Spleen (tissue), 11 donors: ENCODE measurements around the gene SEPTIN5. TPM values are rescaled to one million over a fixed set of nuclear protein-coding genes. Genes with fewer than 3 reads are reported as not detected.

Experiments
- DNase-seq: peaks from one replicate; pipeline ENCODE4 v3.0.0-alpha.2; 2020
- H3K27ac ChIP-seq, 8 donors: fragments of 200-600 bp; sonication (generic) in 7 of 8; 1 replicate in 4 of 8; 2 replicates in 4 of 8; pipeline versions ENCODE4 v1.5.0 to v1.8.0; 2016 to 2021; ENCODE audit warnings: inconsistent platforms in 4 of 8, mild to moderate bottlenecking in 4 of 8, moderate library complexity in 1 of 8
- H3K27me3 ChIP-seq, 7 donors: fragments of 200-600 bp; sonication (generic) in 6 of 7; replicated peaks in 1 of 7; 1 replicate in 4 of 7; 2 replicates in 3 of 7; pipeline versions ENCODE4 v1.5.0 to v1.8.0; 2016 to 2021; ENCODE audit warnings: inconsistent platforms in 3 of 7, mild to moderate bottlenecking in 1 of 7
- H3K36me3 ChIP-seq, 6 donors: fragments of 200-600 bp; sonication (generic) in 5 of 6; 1 replicate in 4 of 6; 2 replicates in 2 of 6; pipeline versions ENCODE4 v1.5.0 to v1.8.0; 2016 to 2021; ENCODE audit warnings: inconsistent platforms in 2 of 6
- H3K4me1 ChIP-seq, 6 donors: fragments of 200-600 bp; sonication (generic) in 5 of 6; 1 replicate in 3 of 6; 2 replicates in 3 of 6; pipeline versions ENCODE4 v1.5.0 to v1.8.0; 2016 to 2021; ENCODE audit warnings: inconsistent platforms in 3 of 6
- H3K4me3 ChIP-seq, 8 donors: fragments of 200-600 bp; sonication (generic) in 7 of 8; 1 replicate in 4 of 8; 2 replicates in 4 of 8; pipeline versions ENCODE4 v1.5.0 to v1.8.0; 2016 to 2021; ENCODE audit warnings: inconsistent platforms in 4 of 8, mild to moderate bottlenecking in 4 of 8, moderate library complexity in 2 of 8
- H3K9me3 ChIP-seq, 8 donors: fragments of 200-600 bp; sonication (generic) in 7 of 8; 1 replicate in 4 of 8; 2 replicates in 4 of 8; pipeline versions ENCODE4 v1.5.0 to v1.8.0; 2016 to 2021; ENCODE audit warnings: inconsistent platforms in 4 of 8
- CTCF ChIP-seq, 11 experiments: fragments of 200-600 bp in 7 of 11; fragments of 450-650 bp in 4 of 11; sonication (generic) in 4 of 11; IDR thresholded peaks in 8 of 11; conservative IDR thresholded peaks in 3 of 11; 1 replicate in 7 of 11; 2 replicates in 4 of 11; pipeline versions ENCODE4 v1.4.0 to v1.8.0; 2016 to 2021; ENCODE audit warnings: antibody characterized with exemption in 11 of 11, inconsistent platforms in 4 of 11, mild to moderate bottlenecking in 1 of 11
- POLR2A ChIP-seq, 3 donors: fragments of 450-650 bp; IDR thresholded peaks; one replicate each; pipeline ENCODE4 v1.5.1; 2017; ENCODE audit warnings: antibody characterized with exemption in 3 of 3, mild to moderate bottlenecking in 1 of 3
- POLR2AphosphoS5 ChIP-seq, 3 donors: sonication (generic); formaldehyde crosslinking; IDR thresholded peaks; one replicate each; pipeline ENCODE4 v1.5.1; 2017; ENCODE audit warnings: antibody characterized with exemption in 3 of 3
- WGBS, 5 donors: extraction: QIAGEN DNeasy Blood & Tissue Kit in 3 of 5; methylation state at CpG; one replicate each; pipeline versions ENCODE4 v1.1.5 to v1.1.7; 2013 to 2018; 5-methylcytosine and 5-hydroxymethylcytosine counted together
- intact Hi-C: fragments of 100-400 bp; cut with DNase I; formaldehyde crosslinking; loops from one replicate; pipeline ENCODE4 v1.15.0; 2023; ENCODE audit warnings: low total_unique reads
- polyA plus RNA-seq, 3 donors: library from polyadenylated mRNA; stranded (reverse); fragments of 200-250 nt; gene quantifications; one replicate each; pipeline ENCODE4 v1.2.1, GENCODE V29; 2013
- total RNA-seq, 7 donors: library from RNA; depleted of rRNA in 3 of 7; stranded (reverse); fragments of >200 nt in 3 of 7; fragmentation: NEBNext Ultra II Directional in 4 of 7; extraction: Animal tissue kit (Norgen Biotek cat#: 25700) in 4 of 7; gene quantifications; one replicate each; pipeline versions ENCODE4 v1.1.0 to v1.2.1, GENCODE V29; 2016 to 2021
- donor health status: healthy with polysubstance abuse.
- donor health status: DM: no; HTN: no; CAD: no; lungs with moderate emphysema.
- donor health status: DM: no; HTN: no; CAD: no.
- donor health status: Bipolar disorder and iron deficiency.
- donor health status: healthy.
- donor health status: DM: no; HTN: no; CAD: no.
- donor health status: DM: yes; HTN: yes; CAD: no.

Gene SEPTIN5
- total and polyA plus RNA-seq, 10 donors: 4.0 to 19.2 (median 11.8) TPM

- peak; percentile 90 for DNase-seq
- Histone ChIP-seq H3K4me3 (no peak overlapping the region), H3K27ac (no peak overlapping the region), H3K27me3 (peaks cover 0 to 38% (median 11%) of the 10 kb centered on the region in 7 donors), H3K4me1 (peaks cover 0 to 4% (median 0%) of the 10 kb centered on the region in 6 donors), H3K36me3 (no peaks in the 10 kb centered on the region), H3K9me3 (no peaks in the 10 kb centered on the region)
- peak; percentile 33 to 88 (median 70) for TF ChIP-seq CTCF (IDR thresholded peaks at IDR 0.05 in 8 of 11, conservative IDR thresholded peaks at IDR 0.05 in 3 of 11)
- TF ChIP-seq POLR2A (IDR thresholded peaks at IDR 0.05): no peak
- 37 to 61% (median 45%) methylated on average over 7 to 14 of the region's 14 CpGs for WGBS, 5 donors
- intact Hi-C loops: no loop called here
These were observed 34.7 kb upstream of the SEPTIN5 start for GRCh38 chr22:19679522-19680101.

DNA sequence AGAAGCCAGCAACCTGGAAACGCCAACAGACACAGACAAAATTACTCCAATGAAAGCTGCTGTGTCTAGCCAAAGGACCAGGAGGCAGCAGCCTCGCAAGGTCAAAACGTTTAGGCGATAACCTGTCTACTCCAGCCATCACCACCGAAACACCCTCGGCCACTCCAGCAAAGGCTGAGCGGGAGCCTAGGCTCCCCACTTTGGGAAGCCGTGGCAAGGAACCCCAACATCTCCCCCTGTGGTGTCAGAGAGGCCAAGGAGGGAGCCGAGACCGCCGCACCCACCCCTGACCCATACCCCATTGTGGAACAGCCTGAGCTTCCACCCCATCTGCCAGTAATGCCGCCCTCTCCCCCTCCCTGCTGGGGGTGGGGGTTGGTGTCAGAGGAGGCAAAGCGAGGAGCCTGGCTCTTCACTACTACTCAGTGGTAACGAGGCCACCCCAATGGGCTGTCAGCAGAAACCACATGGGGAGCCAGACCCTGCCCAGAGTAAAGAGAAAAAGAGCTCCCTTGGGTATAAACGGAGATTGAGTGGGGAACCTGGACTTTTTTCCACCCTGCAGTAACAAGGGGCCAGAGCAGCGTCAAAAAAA lies 33.9 kb upstream of the SEPTIN5 start:
- Histone ChIP-seq H3K4me1 (peaks cover 0 to 4% (median 0%) of the 10 kb centered on the region in 6 donors), H3K4me3 (no peak overlapping the region), H3K36me3 (no peaks in the 10 kb centered on the region), H3K27me3 (peaks cover 0 to 36% (median 11%) of the 10 kb centered on the region in 7 donors), H3K27ac (no peak overlapping the region), H3K9me3 (no peaks in the 10 kb centered on the region)
- 88 to 93% (median 91%) methylated on average over 11 to 16 of the region's 16 CpGs for whole genome bisulfite sequencing, 5 donors
- DNase-seq: no peak
- intact Hi-C loops: no loop called here
- TF ChIP-seq POLR2AphosphoS5 (IDR thresholded peaks at IDR 0.05): no peak
- TF ChIP-seq CTCF (IDR thresholded peaks at IDR 0.05 in 8 of 11, conservative IDR thresholded peaks at IDR 0.05 in 3 of 11): no peak
- TF ChIP-seq POLR2A (IDR thresholded peaks at IDR 0.05): no peak

DNA sequence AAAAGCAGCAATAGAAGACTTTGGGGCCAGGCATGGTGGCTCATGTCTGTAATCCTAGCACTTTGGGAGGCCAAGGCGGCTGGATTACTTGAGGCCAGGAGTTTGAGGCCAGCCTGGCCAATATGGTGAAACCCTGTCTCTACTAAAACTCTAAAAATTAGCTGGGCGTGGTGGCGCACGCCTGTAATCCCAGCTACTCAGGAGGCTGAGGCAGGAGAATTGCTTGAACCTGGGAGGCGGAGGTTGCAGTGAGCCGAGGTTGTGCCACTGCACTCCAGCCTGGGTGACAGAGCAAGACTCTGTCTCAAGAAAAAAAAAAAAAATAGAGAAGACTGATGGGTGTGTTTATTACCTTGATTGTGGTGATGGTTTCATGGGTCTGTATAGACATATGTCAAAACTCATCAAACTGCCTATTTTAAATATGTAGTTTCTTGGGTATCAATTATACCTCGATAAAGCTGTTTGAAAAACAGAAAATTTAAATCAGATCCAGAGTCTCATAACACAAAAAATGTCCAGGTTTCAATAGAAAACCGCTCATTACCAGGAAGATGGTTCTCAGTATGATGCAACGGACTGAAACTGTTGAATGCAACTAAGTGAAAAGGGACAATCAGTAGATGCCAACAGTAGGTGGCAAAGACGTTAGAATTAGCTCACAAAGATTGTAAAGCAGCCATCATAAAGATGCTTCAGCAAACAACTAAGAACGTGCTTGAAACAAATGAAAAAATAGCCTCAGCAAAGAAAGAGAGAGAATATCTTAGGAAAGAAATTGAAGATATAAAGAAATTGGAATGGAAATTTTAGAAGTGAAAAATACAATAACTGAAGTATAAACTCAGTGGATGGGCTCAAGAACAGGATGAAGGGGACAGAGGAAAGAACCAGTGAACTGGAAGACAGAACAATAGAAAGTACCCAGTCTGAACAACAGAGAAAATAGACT lies 33.1 kb upstream of the SEPTIN5 start:
- no peak overlapping the region for H3K4me3 ChIP-seq
- WGBS, 5 donors: 76 to 84% (median 81%) methylated on average over 11 of the region's 11 CpGs
- TF ChIP-seq POLR2A (IDR thresholded peaks at IDR 0.05): no peak
- TF ChIP-seq CTCF (IDR thresholded peaks at IDR 0.05 in 8 of 11, conservative IDR thresholded peaks at IDR 0.05 in 3 of 11): no peak
- no peak for TF ChIP-seq POLR2AphosphoS5 (IDR thresholded peaks at IDR 0.05)
- no peak for DNase-seq
- H3K4me1 ChIP-seq: peaks cover 0 to 4% (median 0%) of the 10 kb centered on the region in 6 donors
- no peaks in the 10 kb centered on the region for H3K36me3 ChIP-seq
- H3K27me3 ChIP-seq: peaks cover 0 to 33% (median 11%) of the 10 kb centered on the region in 7 donors
- no peak overlapping the region for H3K27ac ChIP-seq
- intact Hi-C loops: no loop called here
- H3K9me3 ChIP-seq: no peaks in the 10 kb centered on the region

- no peaks in the 10 kb centered on the region for H3K9me3 ChIP-seq
- H3K36me3 ChIP-seq: no peaks in the 10 kb centered on the region
- peaks cover 0 to 33% (median 11%) of the 10 kb centered on the region in 7 donors for H3K27me3 ChIP-seq
- no peak for DNase-seq
- no peak for TF ChIP-seq POLR2A (IDR thresholded peaks at IDR 0.05)
- TF ChIP-seq POLR2AphosphoS5 (IDR thresholded peaks at IDR 0.05): no peak
- no peak for TF ChIP-seq CTCF (IDR thresholded peaks at IDR 0.05 in 8 of 11, conservative IDR thresholded peaks at IDR 0.05 in 3 of 11)
- no peak overlapping the region for H3K4me3 ChIP-seq
- intact Hi-C loops: no loop called here
- H3K27ac ChIP-seq: no peak overlapping the region
- 83 to 93% (median 86%) methylated on average over 6 of the region's 6 CpGs for WGBS, 5 donors
- peaks cover 0 to 4% (median 0%) of the 10 kb centered on the region in 6 donors for H3K4me1 ChIP-seq
These were observed 32.4 kb upstream of the SEPTIN5 start for GRCh38 chr22:19681863-19682245.
